ENCODE results near the gene ABRACL.

GRCh38 chr6:139008117-139008516, 20.4 kb upstream of the ABRACL start:
- TF ChIP-seq POLR2A (IDR thresholded peaks at IDR 0.05) (no peak), CTCF (IDR thresholded peaks at IDR 0.05) (no peak)

All from right lobe of liver (tissue), 4 donors.